Right renal pelvis (tissue), 4 donors: ENCODE measurements around the gene CLIP3. TPM values are rescaled to one million over a fixed set of nuclear protein-coding genes. Genes with fewer than 3 reads are reported as not detected.
"Not testable (repeated sequence)": the region's sequence is repeated elsewhere in the genome, so short reads cannot be mapped to it uniquely, and the experiment has no call there.

Source experiments
- DNase-seq, 4 donors: peaks; one replicate each; pipeline ENCODE4 v3.0.0-alpha.2; 2013; ENCODE audit warnings: low read depth in 4 of 4, low spot score in 3 of 4, missing footprints in 1 of 4
- polyA plus RNA-seq, 4 donors: library from polyadenylated mRNA; unstranded; fragments of 120-200 nt; gene quantifications; one replicate each; pipeline ENCODE4 v1.2.1, GENCODE V29; 2013; ENCODE audit not compliant: insufficient read length in 4 of 4

CLIP3 gene
- polyA plus RNA-seq, 4 donors = 51.9 to 65.4 (median 58.4) TPM

GRCh38 chr19:35983177-35983576, 49.5 kb downstream of the CLIP3 start:
- DNase-seq = no peak

DNA sequence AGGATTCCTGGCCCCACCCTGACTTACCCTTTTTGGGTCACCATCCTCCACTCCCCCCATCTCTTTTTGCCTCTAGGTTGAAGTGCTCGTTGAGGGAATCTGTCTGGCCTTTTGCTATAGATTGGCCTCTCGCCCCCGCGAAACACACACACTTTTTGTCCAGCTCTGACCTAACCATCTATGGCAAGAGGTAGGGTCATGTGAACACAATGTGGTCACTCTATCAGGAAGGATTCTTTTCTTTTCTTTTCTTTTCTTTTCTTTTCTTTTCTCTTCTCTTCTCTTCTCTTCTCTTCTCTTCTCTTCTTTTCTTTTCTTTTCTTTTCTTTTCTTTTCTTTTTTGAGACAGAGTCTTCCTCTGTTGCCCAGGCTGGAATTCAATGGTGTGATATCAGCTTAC, 51.7 kb downstream of the CLIP3 start:
- not testable (repeated sequence) for DNase-seq

- DNase-seq = no peak
Measured at GRCh38 chr19:35978832-35979365, 53.8 kb downstream of the CLIP3 start.

DNA sequence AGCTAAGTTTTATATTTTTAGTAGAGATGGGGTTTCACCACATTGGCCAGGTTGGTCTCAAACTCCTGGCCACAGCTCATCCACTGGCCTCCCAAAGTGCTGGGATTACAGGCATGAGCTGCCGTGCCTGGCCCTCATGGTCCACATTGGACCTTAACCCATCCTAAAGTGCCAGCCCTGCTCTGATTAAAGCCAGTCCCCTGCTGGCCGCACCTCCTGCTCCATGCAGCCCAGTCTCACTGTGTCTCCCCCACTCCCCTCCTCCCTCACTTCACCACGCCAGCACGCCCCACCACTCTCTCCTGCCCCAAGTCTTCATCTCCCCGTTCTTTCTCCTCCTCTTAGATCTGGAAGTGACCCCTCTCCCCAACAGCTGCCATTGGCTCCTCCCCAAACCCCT, 54.4 kb downstream of the CLIP3 start:
- no peak for DNase-seq

DNA sequence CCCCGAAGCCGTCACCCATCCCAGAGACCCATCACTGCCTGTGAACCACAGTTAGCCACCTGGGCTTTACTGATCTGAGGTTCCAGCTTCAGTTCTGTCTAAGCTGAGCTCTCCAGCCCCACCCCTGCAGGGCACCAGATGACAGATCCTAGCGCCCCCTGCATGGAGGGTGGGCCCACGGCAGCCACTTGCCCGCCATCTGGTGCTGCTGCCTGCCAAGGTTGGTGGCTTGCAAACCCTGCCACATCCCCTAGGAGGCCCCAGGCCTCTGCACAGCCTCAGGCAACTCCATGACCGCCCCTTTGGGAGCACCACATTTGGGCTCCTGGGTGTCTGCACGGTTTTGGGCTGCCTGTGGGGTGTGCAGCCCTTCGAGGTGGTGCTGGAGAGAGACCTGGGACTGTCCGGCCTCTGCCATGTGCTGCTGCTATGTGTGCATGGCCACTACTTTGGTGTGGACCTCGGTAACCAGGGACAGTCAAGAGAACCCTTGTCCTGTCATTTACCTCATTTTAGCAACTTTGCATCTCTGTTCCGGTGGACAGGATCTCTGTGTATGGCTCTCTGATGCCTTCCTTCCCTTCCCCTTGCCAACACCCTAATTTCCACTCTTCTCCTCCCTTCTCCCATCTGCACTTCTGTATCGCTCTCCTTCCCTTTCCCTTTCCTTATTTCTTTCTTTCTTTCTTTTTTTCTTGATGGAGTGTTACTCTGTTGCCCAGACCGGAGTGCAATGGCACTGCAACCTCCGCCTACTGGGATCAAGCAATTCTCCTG, 55.0 kb downstream of the CLIP3 start:
- DNase-seq = no peak

GRCh38 chr19:35975608-35976214, 57.0 kb downstream of the CLIP3 start:
- no peak for DNase-seq

GRCh38 chr19:35973487-35973886, 59.2 kb downstream of the CLIP3 start:
- DNase-seq = no peak

DNA sequence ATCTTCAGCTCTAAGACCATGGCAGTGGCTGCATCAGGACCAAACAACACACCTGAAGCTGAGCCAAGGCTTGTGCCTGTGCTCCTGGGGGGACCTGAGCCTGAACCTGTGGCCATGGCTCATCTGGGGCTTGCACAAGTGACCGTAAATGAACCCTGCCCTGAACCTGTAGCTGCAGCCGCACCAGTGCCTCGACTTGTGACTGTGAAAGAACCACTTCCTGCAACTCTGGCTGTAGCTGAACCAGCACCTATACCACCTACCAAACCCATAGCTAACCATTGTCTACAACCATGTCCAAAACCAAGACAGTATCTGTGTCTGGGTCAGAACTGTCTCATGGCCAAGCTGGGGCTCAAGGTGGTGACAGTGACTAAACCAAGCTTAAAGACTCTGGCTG, 65.9 kb downstream of the CLIP3 start:
- no peak for DNase-seq

Other genes starting within 250 kb of the CLIP3 start
- 10 to 100 TPM; 24.6 to 48.0 (median 32.4) TPM for gene PRODH2, start 220.0 kb downstream of the CLIP3 start, polyA plus RNA-seq
- gene NPHS1, start 180.4 kb downstream of the CLIP3 start, polyA plus RNA-seq = 100 to 1,000 TPM; 133 to 187 (median 153) TPM
- 10 to 100 TPM; 10.1 to 14.6 (median 11.2) TPM for gene KIRREL2, start 176.0 kb downstream of the CLIP3 start, polyA plus RNA-seq
- 10 to 100 TPM; 23.6 to 33.2 (median 27.2) TPM for gene APLP1, start 164.3 kb downstream of the CLIP3 start, polyA plus RNA-seq
- 1 to 10 TPM; 2.5 to 2.9 (median 2.6) TPM for gene NFKBID, start 132.3 kb downstream of the CLIP3 start, polyA plus RNA-seq
- gene HCST, start 130.3 kb downstream of the CLIP3 start, polyA plus RNA-seq = 1 to 10 TPM; 2.7 to 3.2 (median 2.9) TPM
- gene TYROBP, start 124.6 kb downstream of the CLIP3 start, polyA plus RNA-seq = 10 to 100 TPM in 1 of 4 donors, 1 to 10 TPM in 3; 8.4 to 12.6 (median 8.8) TPM
- 10 to 100 TPM; 10.7 to 16.9 (median 11.7) TPM for gene LRFN3, start 96.5 kb downstream of the CLIP3 start, polyA plus RNA-seq
- gene SDHAF1, start 37.7 kb downstream of the CLIP3 start, polyA plus RNA-seq = 10 to 100 TPM; 12.7 to 18.6 (median 13.2) TPM
- gene SYNE4, start 24.1 kb downstream of the CLIP3 start, polyA plus RNA-seq = 10 to 100 TPM; 10.2 to 13.5 (median 11.9) TPM
- gene ALKBH6, start 18.7 kb downstream of the CLIP3 start, polyA plus RNA-seq = 10 to 100 TPM; 13.8 to 18.5 (median 15.2) TPM
- 10 to 100 TPM; 11.6 to 17.0 (median 12.3) TPM for gene THAP8, start 21.4 kb upstream of the CLIP3 start, polyA plus RNA-seq
- 1 to 10 TPM; 3.6 to 5.1 (median 4.6) TPM for gene WDR62, start 22.0 kb upstream of the CLIP3 start, polyA plus RNA-seq
- gene OVOL3, start 78.3 kb upstream of the CLIP3 start, polyA plus RNA-seq = under 1 TPM in 1 of 4 donors, not detected in 3; 0.16 TPM
- gene POLR2I, start 82.0 kb upstream of the CLIP3 start, polyA plus RNA-seq = 10 to 100 TPM; 43.2 to 61.0 (median 48.4) TPM
- 100 to 1,000 TPM; 105 to 138 (median 117) TPM for gene TBCB, start 82.6 kb upstream of the CLIP3 start, polyA plus RNA-seq
- 100 to 1,000 TPM; 573 to 633 (median 612) TPM for gene CAPNS1, start 107.2 kb upstream of the CLIP3 start, polyA plus RNA-seq
- 10 to 100 TPM; 25.6 to 30.2 (median 26.9) TPM for gene COX7A1, start 119.6 kb upstream of the CLIP3 start, polyA plus RNA-seq
- 1 to 10 TPM; 5.4 to 6.9 (median 6.3) TPM for gene ZNF565, start 181.8 kb upstream of the CLIP3 start, polyA plus RNA-seq
- 100 to 1,000 TPM; 121 to 157 (median 154) TPM for gene ZNF146, start 182.2 kb upstream of the CLIP3 start, polyA plus RNA-seq